ENCODE measurements around the gene SHC3. TPM values are rescaled to one million over a fixed set of nuclear protein-coding genes. Genes with fewer than 3 reads are reported as not detected.

Gene SHC3
- total and polyA plus RNA-seq, 2 of the 4 experiments (the other 2 are of a cell fraction), result 4.5 to 13.3 TPM

DNA sequence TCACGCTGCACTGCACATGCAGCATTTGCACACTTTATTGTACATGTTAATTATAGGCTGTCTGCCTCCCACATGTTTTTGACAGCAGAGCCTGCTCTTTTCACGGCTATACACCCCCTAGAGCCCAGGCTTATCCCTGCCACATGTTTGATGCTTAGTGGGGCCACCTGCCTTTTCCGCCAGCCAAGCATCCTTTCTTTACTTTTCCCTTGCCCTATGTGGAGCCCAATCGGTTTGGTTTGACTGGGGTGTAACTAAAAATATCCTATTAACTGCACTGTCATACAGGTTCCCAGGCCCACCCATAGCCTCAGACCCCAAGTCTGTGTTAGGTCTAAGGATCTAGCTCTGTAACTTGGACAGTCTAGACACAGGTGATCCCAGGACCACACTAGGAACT lies 206.2 kb downstream of the SHC3 start:
- H2BK15ac ChIP-seq (ENCODE audit: low read depth, low read length), result no peak overlapping the region
- no peak overlapping the region for H3K4me3 ChIP-seq (ENCODE audit: insufficient read depth, low read depth, low read length)
- H3K9ac ChIP-seq (ENCODE audit: low read depth, low read length), result no peak overlapping the region
- H3K23ac ChIP-seq (ENCODE audit: low read depth, low read length), result no peak overlapping the region
- H2BK120ac ChIP-seq (ENCODE audit: low read depth, low read length), result no peak overlapping the region
- WGBS, 2 experiments (ENCODE audit: extremely low coverage in 2 of 2, insufficient read length in 1 of 2), result no CpG with 5 or more reads among the region's 4 CpGs
- peaks cover 18% of the 10 kb centered on the region for H3K27me3 ChIP-seq (ENCODE audit: control insufficient read depth, insufficient read depth, low read length)
- no peak overlapping the region for H2AK5ac ChIP-seq (ENCODE audit: low read depth, low read length)
- no peak overlapping the region for H4K5ac ChIP-seq (ENCODE audit: low read depth, low read length)
- no peak overlapping the region for H3K27ac ChIP-seq (ENCODE audit: insufficient read depth, low read length)
- H4K91ac ChIP-seq (ENCODE audit: insufficient read depth, low read depth, low read length), result no peak overlapping the region
- no peak overlapping the region for H2AK9ac ChIP-seq (replicated peaks; ENCODE audit: low read depth, low read length, poor library complexity)
- no peak overlapping the region for H2AFZ ChIP-seq (replicated peaks; ENCODE audit: low read length, poor library complexity)
- ATAC-seq (ENCODE audit: low read depth) (no peak), DNase-seq (no peak)
- H3K36me3 ChIP-seq (ENCODE audit: control insufficient read depth, insufficient read depth, low read length), result no peaks in the 10 kb centered on the region
- H3K4me2 ChIP-seq (ENCODE audit: low read depth, low read length), result no peak overlapping the region
- no TSS peak for BruUV-seq (replicated peaks)
- POLR2A ChIA-PET (ENCODE audit: unreplicated experiment), result no interaction called here
- dilution Hi-C loops (cut with HindIII; ENCODE audit: low sequenced_read_pairs, unreplicated experiment), result no loop called here
- no peaks in the 10 kb centered on the region for H3K4me1 ChIP-seq (ENCODE audit: control insufficient read depth, insufficient read depth, low read length)
- H3K79me1 ChIP-seq (ENCODE audit: low read depth in 1 of 2, low read length in 2 of 2), result no peaks in the 10 kb centered on the region
- H4K20me1 ChIP-seq (ENCODE audit: insufficient read depth, low read length), result no peaks in the 10 kb centered on the region; the same call in 1 of the 2 replicates
- peaks cover 5% of the 10 kb centered on the region; the same call in 1 of the 2 replicates for H3K9me3 ChIP-seq (ENCODE audit: control insufficient read depth, insufficient read depth, low read length)
- no peak overlapping the region for H3K4ac ChIP-seq (ENCODE audit: low read depth, low read length)
- peaks cover 11% of the 10 kb centered on the region; the same call in 1 of the 2 replicates for H3K9me1 ChIP-seq (ENCODE audit: insufficient read depth, low read length)
- CTCF ChIA-PET, result no interaction called here
- no peak overlapping the region for H2BK20ac ChIP-seq (ENCODE audit: low read depth, low read length)
- no peak overlapping the region for H4K8ac ChIP-seq (ENCODE audit: low read depth in 2 of 2, low read length in 2 of 2)
- H2BK5ac ChIP-seq (ENCODE audit: low read depth, low read length, poor library complexity, severe bottlenecking), result no peak overlapping the region
- no peak overlapping the region for H3K14ac ChIP-seq (replicated peaks; ENCODE audit: low read depth, low read length)
- no peak for TF ChIP-seq RFX5 (IDR thresholded peaks at IDR 0.05; ENCODE audit: low read depth, low read length)
- no peak for TF ChIP-seq CEBPB (IDR thresholded peaks at IDR 0.05; ENCODE audit: low read depth, low read length)
- TF ChIP-seq MAZ (IDR thresholded peaks at IDR 0.05; ENCODE audit: borderline replicate concordance, low read depth, low read length), result no peak
- TF ChIP-seq NFE2L2 (IDR thresholded peaks at IDR 0.05; ENCODE audit: low read depth, low read length), result no peak
- TF ChIP-seq RAD21 (IDR thresholded peaks at IDR 0.05; ENCODE audit: low read length), result no peak
- no peak for TF ChIP-seq CHD1 (IDR thresholded peaks at IDR 0.05; ENCODE audit: low read depth, low read length)
- no peak for TF ChIP-seq CTCF (conservative IDR thresholded peaks at IDR 0.05; ENCODE audit: low read depth, low read length)
- TF ChIP-seq FOS (IDR thresholded peaks at IDR 0.05; ENCODE audit: low read depth, low read length), result no peak
- TF ChIP-seq MAFK (IDR thresholded peaks at IDR 0.05; ENCODE audit: low read depth, low read length), result no peak
- no peak for TF ChIP-seq MXI1 (IDR thresholded peaks at IDR 0.05; ENCODE audit: borderline replicate concordance, low read depth, low read length)
- TF ChIP-seq SMC3 (IDR thresholded peaks at IDR 0.05; ENCODE audit: low read depth, low read length), result no peak
- no peak for TF ChIP-seq RCOR1 (IDR thresholded peaks at IDR 0.05; ENCODE audit: insufficient replicate concordance, low read length)
- no peak for TF ChIP-seq BHLHE40 (IDR thresholded peaks at IDR 0.05; ENCODE audit: low read depth, low read length)
- no peak for TF ChIP-seq USF2 (IDR thresholded peaks at IDR 0.05; ENCODE audit: low read depth, low read length)
- H3K18ac ChIP-seq (ENCODE audit: low read depth, low read length), result no peak overlapping the region
- H3K56ac ChIP-seq (ENCODE audit: extremely low read depth, insufficient read depth, low read length), result no peak overlapping the region
- in situ Hi-C loops (cut with MboI; ENCODE audit: low sequenced_read_pairs), result no loop called here
- intact Hi-C loops (cut with micrococcal nuclease), result no loop called here
